Liver (tissue), 9 donors: ENCODE data around the gene VPS4B. TPM values are rescaled to one million over a fixed set of nuclear protein-coding genes. Genes with fewer than 3 reads are reported as not detected.
"Not testable (repeated sequence)": the region's sequence is repeated elsewhere in the genome, so short reads cannot be mapped to it uniquely, and the experiment has no call there.

Experiments
- DNase-seq: peaks from one replicate; pipeline ENCODE4 v3.0.0-alpha.2; 2017; ENCODE audit warnings: low spot score
- H3K27ac ChIP-seq, 2 donors: one replicate each; pipeline ENCODE4 v1.7.0; 2013; ENCODE audit warnings: inconsistent platforms in 2 of 2, low read length in 2 of 2, control low read depth in 1 of 2, low read depth in 1 of 2, mild to moderate bottlenecking in 1 of 2
- H3K27me3 ChIP-seq, 4 donors: one replicate each; pipeline versions ENCODE4 v1.6.1 to v1.7.0; 2013; ENCODE audit warnings: low read length in 3 of 4, inconsistent platforms in 1 of 4, mild to moderate bottlenecking in 1 of 4, moderate library complexity in 1 of 4; ENCODE audit not compliant: control insufficient read depth in 4 of 4, insufficient read depth in 4 of 4
- H3K36me3 ChIP-seq, 4 donors: one replicate each; pipeline versions ENCODE4 v1.6.1 to v1.7.0; 2013; ENCODE audit warnings: low read length in 3 of 4, mild to moderate bottlenecking in 3 of 4, low read depth in 1 of 4, moderate library complexity in 1 of 4; ENCODE audit not compliant: control insufficient read depth in 4 of 4, insufficient read depth in 3 of 4
- H3K4me1 ChIP-seq, 4 donors: one replicate each; pipeline versions ENCODE4 v1.6.1 to v1.7.0; 2013; ENCODE audit warnings: low read length in 3 of 4, mild to moderate bottlenecking in 3 of 4, moderate library complexity in 1 of 4; ENCODE audit not compliant: control insufficient read depth in 4 of 4, insufficient read depth in 4 of 4
- H3K4me3 ChIP-seq, 3 donors: one replicate each; pipeline versions ENCODE4 v1.6.1 to v1.7.0; 2013; ENCODE audit warnings: low read length in 3 of 3, control low read depth in 1 of 3, low read depth in 1 of 3, mild to moderate bottlenecking in 1 of 3
- H3K9ac ChIP-seq, 2 donors: one replicate each; pipeline ENCODE4 v1.7.0; 2013; ENCODE audit warnings: low read length in 2 of 2, mild to moderate bottlenecking in 2 of 2, moderate library complexity in 2 of 2, control low read depth in 1 of 2, low read depth in 1 of 2
- H3K9me3 ChIP-seq, 4 donors: one replicate each; pipeline versions ENCODE4 v1.6.1 to v1.7.0; 2013; ENCODE audit warnings: low read length in 3 of 4; ENCODE audit not compliant: control insufficient read depth in 4 of 4
- CTCF ChIP-seq: fragments of 150-350 bp; IDR thresholded peaks from 2 replicates; pipeline ENCODE4 v1.5.1; 2017; ENCODE audit warnings: improper control_type of control experiment, low read depth, low read length; ENCODE audit not compliant: missing input control
- EGR1 ChIP-seq, 2 donors: IDR thresholded peaks; 2 replicates each; pipeline ENCODE4 v1.6.1; 2016 to 2018; ENCODE audit warnings: antibody characterized with exemption in 2 of 2, low read depth in 2 of 2
- JUND ChIP-seq, 2 donors: IDR thresholded peaks; 2 replicates each; pipeline ENCODE4 v1.6.1; 2016; ENCODE audit warnings: antibody characterized with exemption in 2 of 2
- MAX ChIP-seq: IDR thresholded peaks from 2 replicates; pipeline ENCODE4 v1.6.1; 2016; ENCODE audit warnings: antibody characterized with exemption
- NR2F2 ChIP-seq: IDR thresholded peaks from 2 replicates; pipeline ENCODE4 v1.6.1; 2016; ENCODE audit warnings: antibody characterized with exemption
- RAD21 ChIP-seq, 2 donors: IDR thresholded peaks; 2 replicates each; pipeline ENCODE4 v1.6.1; 2016; ENCODE audit warnings: antibody characterized with exemption in 2 of 2, mild to moderate bottlenecking in 2 of 2
- REST ChIP-seq: IDR thresholded peaks from 2 replicates; pipeline ENCODE4 v1.6.1; 2016; ENCODE audit warnings: antibody characterized with exemption, mild to moderate bottlenecking
- RXRA ChIP-seq, 2 donors: IDR thresholded peaks; 2 replicates each; pipeline ENCODE4 v1.6.1; 2017 to 2018; ENCODE audit warnings: antibody characterized with exemption in 2 of 2, mild to moderate bottlenecking in 1 of 2
- TAF1 ChIP-seq: conservative IDR thresholded peaks from 2 replicates; pipeline ENCODE4 v1.6.1; 2016; ENCODE audit warnings: antibody characterized with exemption, mild to moderate bottlenecking
- YY1 ChIP-seq: IDR thresholded peaks from 2 replicates; pipeline ENCODE4 v1.6.1; 2016; ENCODE audit warnings: antibody characterized with exemption, mild to moderate bottlenecking
- WGBS: extraction: QIAGEN DNeasy Blood & Tissue Kit; methylation state at CpG from one replicate; pipeline ENCODE4 v1.1.7; 2013; 5-methylcytosine and 5-hydroxymethylcytosine counted together
- polyA plus RNA-seq, 2 donors: library from polyadenylated mRNA; stranded (reverse) in 1 of 2; unstranded in 1 of 2; fragments of 200-250 nt in 1 of 2; fragments of >200 nt in 1 of 2; fragmentation: Nextera tagmentation in 1 of 2; extraction: Ambion mirVana in 1 of 2; gene quantifications; one replicate each; pipeline versions ENCODE4 v1.2.1 to v1.2.3, GENCODE V29; 2013 to 2015
- total RNA-seq, 2 donors: library from RNA; depleted of rRNA; stranded (reverse); fragments of >200 nt; gene quantifications; one replicate each; pipeline ENCODE4 v1.2.3, GENCODE V29; 2014
- donor health status: healthy.
- donor health status: healthy.
- donor health status: healthy.
- donor health status: healthy.
- donor health status: healthy.

VPS4B gene
- total and polyA plus RNA-seq, 4 donors, result 12.2 to 20.6 (median 18.2) TPM

- H3K4me1 ChIP-seq, result peaks cover 2 to 16% (median 4%) of the 10 kb centered on the region in 4 donors
- TF ChIP-seq NR2F2, result no peak
- no peak for TF ChIP-seq YY1
- no peak for TF ChIP-seq CTCF
- no peak for TF ChIP-seq TAF1
- TF ChIP-seq REST, result no peak
- TF ChIP-seq RAD21 (IDR thresholded peaks at IDR 0.05), result no peak
- no peak for TF ChIP-seq RXRA (IDR thresholded peaks at IDR 0.05)
- no peak for TF ChIP-seq MAX
- no peaks in the 10 kb centered on the region for H3K9me3 ChIP-seq
- no peaks in the 10 kb centered on the region for H3K27me3 ChIP-seq
- 60% methylated on average over 2 of the region's 2 CpGs for WGBS
- no peak for DNase-seq
- no peak overlapping the region for H3K27ac ChIP-seq
- H3K36me3 ChIP-seq, result peaks cover 2 to 28% (median 16%) of the 10 kb centered on the region in 4 donors
- no peak overlapping the region for H3K9ac ChIP-seq
- no peak overlapping the region for H3K4me3 ChIP-seq
These were observed 58.3 kb downstream of the VPS4B start for GRCh38 chr18:63363951-63364350.

GRCh38 chr18:63363420-63363819 is 58.9 kb downstream of the VPS4B start:
- H3K9ac ChIP-seq, H3K27ac ChIP-seq, DNase-seq, H3K27me3 ChIP-seq, H3K4me3 ChIP-seq, H3K9me3 ChIP-seq: not testable (repeated sequence)
- WGBS, result no CpG with 5 or more reads among the region's 2 CpGs
- peaks cover 2 to 14% (median 4%) of the 10 kb centered on the region in 4 donors for H3K4me1 ChIP-seq
- peaks cover 2 to 29% (median 17%) of the 10 kb centered on the region in 4 donors for H3K36me3 ChIP-seq

- Histone ChIP-seq H3K9ac (no peak overlapping the region), H3K27ac (no peak overlapping the region), H3K36me3 (peaks cover 16 to 68% (median 40%) of the 10 kb centered on the region in 4 donors), H3K4me3 (no peak overlapping the region), H3K9me3 (no peaks in the 10 kb centered on the region), H3K4me1 (no peaks in the 10 kb centered on the region), H3K27me3 (no peaks in the 10 kb centered on the region)
- 92% methylated on average over 7 of the region's 7 CpGs for WGBS
- DNase-seq, result no peak
- TF ChIP-seq EGR1 (IDR thresholded peaks at IDR 0.05; ENCODE audit: low read depth in 2 of 2), result no peak
- no peak for TF ChIP-seq YY1
- no peak for TF ChIP-seq JUND (IDR thresholded peaks at IDR 0.05)
These were observed 65.9 kb downstream of the VPS4B start for GRCh38 chr18:63356272-63356896.
